HFF-Myc (cell line): Measurements from ENCODE around the gene STK40.

ENCODE experiments used
- DNase-seq: peaks from one replicate; pipeline ENCODE4 v3.0.0-alpha.2; 2011; ENCODE audit warnings: low read depth; ENCODE audit errors: extremely low read depth
- H3K4me3 ChIP-seq: replicated peaks from 2 replicates; pipeline ENCODE4 v1.5.1; 2011; ENCODE audit warnings: low read depth, mild to moderate bottlenecking, control low read depth, low read length
- TF ChIP-seq, protein P1 (sequence below): IDR thresholded peaks from 2 replicates; pipeline ENCODE4 v1.5.1; 2012; ENCODE audit warnings: mild to moderate bottlenecking, low read depth, low read length, control low read depth; ENCODE audit errors: missing control alignments

STK40 gene

DNA sequence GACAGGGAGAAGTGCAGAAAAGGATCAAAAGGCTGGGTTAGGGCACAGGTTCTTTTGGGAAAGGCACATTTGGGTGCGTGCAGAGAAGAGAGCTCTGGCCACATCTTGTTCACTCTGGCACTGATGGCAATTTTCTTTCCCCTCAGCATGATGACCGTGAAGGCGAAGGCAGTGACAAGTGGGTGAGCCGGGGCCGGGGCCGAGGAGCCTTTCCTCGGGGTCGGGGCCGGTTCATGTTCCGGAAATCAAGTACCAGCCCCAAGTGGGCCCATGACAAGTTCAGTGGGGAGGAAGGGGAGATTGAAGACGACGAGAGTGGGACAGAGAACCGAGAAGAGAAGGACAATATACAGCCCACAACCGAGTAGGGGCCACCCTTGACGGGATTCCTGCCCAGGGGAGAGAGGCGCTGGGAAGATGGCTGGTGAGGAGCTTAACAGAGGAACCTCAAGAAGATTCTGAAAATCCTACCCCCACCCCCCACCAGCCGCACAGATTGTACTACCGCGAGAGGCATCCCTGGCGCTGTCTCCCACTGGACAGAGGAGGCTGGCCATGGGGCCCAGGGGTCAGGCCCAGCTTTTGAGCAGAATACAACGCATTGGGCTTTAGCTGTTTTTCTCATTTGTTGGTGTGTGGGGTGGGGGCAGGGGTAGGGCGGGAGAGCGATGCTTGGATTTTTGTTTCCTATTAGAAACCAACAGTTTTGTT, 81.9 kb downstream of the STK40 start:
- TF ChIP-seq, protein P1, sequence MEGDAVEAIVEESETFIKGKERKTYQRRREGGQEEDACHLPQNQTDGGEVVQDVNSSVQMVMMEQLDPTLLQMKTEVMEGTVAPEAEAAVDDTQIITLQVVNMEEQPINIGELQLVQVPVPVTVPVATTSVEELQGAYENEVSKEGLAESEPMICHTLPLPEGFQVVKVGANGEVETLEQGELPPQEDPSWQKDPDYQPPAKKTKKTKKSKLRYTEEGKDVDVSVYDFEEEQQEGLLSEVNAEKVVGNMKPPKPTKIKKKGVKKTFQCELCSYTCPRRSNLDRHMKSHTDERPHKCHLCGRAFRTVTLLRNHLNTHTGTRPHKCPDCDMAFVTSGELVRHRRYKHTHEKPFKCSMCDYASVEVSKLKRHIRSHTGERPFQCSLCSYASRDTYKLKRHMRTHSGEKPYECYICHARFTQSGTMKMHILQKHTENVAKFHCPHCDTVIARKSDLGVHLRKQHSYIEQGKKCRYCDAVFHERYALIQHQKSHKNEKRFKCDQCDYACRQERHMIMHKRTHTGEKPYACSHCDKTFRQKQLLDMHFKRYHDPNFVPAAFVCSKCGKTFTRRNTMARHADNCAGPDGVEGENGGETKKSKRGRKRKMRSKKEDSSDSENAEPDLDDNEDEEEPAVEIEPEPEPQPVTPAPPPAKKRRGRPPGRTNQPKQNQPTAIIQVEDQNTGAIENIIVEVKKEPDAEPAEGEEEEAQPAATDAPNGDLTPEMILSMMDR, result no peak

DNA sequence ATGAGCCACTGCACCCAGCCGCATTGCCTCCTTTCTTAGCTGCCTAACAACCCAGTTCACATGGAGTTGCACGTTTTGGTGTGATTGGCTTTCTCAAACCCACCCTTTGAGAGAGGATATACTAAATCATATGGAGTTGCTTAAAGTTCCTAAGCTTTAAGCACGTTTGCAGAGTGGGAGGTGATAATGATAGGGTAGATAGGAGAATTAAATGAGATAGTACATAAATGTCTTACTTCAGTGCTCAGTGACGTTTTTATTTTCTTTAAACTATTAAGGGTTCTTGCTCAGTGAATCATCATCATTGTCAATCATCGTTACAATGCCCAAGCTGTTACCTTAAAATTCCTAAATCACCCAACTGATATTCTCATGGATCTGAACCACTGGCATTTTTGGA, 82.5 kb downstream of the STK40 start:
- TF ChIP-seq, protein P1, result no peak
- DNase-seq, result no peak
- H3K4me3 ChIP-seq, result no peak overlapping the region

More for the DNA sequence above, 81.9 kb downstream of the STK40 start:
- no peak overlapping the region for H3K4me3 ChIP-seq
- no peak for DNase-seq

DNA sequence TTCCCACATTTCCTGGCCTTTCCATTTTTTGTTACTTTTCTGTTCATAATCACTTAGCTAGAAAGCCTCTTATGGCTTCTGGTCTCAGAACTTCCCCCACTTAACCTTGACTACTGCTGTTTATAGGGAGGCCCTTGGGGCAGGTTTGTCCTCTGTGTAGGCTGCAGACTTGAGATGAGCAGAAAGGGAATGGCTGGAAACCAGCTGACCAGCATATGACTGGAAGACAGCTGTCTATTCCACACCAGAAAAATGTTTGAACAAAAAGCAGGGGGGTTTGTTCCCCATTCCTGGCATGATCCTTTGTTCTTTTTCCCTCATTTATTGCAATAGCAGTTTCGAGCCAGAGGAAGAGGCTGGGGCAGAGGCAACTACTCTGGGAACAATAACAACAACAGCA, 84.5 kb downstream of the STK40 start:
- DNase-seq, result no peak
- TF ChIP-seq, protein P1, result no peak

DNA sequence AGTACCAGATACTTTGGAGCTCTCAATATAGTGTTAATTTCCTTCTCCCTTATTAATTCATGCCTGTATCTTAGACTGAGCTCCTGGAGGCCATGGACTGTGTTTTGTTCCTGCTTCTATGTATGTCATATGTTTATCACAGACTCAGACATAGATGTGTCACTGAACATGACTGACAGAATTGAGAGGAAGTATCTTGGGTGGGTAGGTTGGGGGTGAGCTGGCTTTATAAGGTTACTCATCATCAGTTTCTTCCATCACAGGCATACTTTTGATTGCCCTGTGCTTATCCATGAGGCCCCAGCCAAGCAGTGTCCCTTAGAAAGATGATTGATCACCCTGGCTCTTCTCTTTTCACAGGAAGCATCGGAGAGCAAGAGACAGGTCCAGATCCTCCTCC, 85.2 kb downstream of the STK40 start:
- TF ChIP-seq, protein P1, result no peak
- H3K4me3 ChIP-seq, result no peak overlapping the region
- no peak for DNase-seq

More for the DNA sequence above, 84.5 kb downstream of the STK40 start:
- no peak overlapping the region for H3K4me3 ChIP-seq

DNA sequence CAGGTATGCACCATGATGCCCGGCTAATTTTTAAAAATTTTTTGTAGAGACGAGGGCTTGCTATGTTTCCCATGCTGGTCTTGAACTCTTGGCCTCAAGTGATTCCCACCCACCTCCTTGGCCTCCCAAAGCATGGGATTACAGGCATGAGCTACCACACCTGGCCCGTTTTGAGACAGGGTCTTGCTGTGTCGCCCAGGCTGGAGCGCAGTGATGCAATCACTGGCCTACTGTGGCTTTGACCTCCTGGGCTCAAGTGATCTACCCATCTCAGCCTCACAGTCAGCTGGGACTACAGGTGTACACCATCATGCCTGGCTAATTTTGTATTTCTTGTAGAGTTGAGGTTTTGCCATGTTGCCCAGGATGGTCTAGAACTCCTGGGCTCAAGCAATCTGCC, 87.1 kb downstream of the STK40 start:
- H3K4me3 ChIP-seq, result no peak overlapping the region
- DNase-seq, result no peak
- TF ChIP-seq, protein P1, result no peak

DNA sequence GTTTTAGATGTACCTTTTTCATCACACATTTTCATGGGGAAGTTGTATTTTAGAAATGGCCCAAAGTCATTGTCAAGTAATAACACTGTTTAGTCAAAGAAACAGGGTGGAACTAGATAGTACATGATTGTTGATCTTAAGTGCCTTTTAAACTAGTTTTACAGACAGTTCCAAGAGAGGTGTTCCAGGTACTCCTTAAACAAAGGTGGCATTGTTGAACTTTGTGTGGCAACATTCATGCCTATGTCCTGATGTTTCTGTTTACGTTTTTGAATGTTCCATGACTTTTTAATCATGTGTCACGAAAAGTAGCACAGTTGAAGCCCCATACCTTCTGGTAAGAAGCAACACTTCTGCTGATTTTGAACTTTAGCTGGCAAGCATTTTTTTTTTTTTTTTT, 88.7 kb downstream of the STK40 start:
- no peak overlapping the region for H3K4me3 ChIP-seq
- no peak for DNase-seq
- TF ChIP-seq, protein P1, result no peak

DNA sequence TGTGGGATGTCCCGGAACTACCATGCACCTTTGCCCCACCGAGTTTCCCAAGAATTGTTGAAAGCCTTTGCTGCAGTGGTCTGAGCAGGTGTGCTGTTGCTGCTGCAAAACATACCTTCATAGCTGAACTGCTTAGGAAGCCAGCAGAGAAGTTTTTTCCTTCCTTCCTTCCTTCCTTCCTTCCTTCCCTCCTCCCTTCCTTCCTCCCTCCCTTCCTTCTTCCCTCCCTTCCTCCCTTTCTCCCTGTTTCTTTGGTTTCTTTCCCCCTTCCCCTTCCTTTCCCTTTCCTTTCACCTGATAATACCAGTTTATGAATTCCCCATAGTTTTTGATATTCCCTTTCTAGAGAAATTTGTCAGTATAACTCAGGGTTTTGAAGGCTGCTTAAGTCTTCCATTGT, 90.3 kb downstream of the STK40 start:
- TF ChIP-seq, protein P1, result no peak
- H3K4me3 ChIP-seq, result no peak overlapping the region
- no peak for DNase-seq
